Measurements from ENCODE around the gene UGT1A10.

GRCh38 chr2:233699424-233700027 is 63.3 kb downstream of the UGT1A10 start:
- TF ChIP-seq CTCF (IDR thresholded peaks at IDR 0.05) (no peak), POLR2A (IDR thresholded peaks at IDR 0.05) (no peak)
